ENCODE data around the gene RTN4.

RTN4 gene

GRCh38 chr2:54983345-54984220 lies 66.7 kb downstream of the RTN4 start:
- DNase-seq (ENCODE audit: low read depth): no peak
- no peak overlapping the region for H3K4me3 ChIP-seq (ENCODE audit: low read depth, low read length)
- no peak for TF ChIP-seq CTCF (IDR thresholded peaks at IDR 0.05; ENCODE audit: low read depth, low read length, missing control alignments)

DNA sequence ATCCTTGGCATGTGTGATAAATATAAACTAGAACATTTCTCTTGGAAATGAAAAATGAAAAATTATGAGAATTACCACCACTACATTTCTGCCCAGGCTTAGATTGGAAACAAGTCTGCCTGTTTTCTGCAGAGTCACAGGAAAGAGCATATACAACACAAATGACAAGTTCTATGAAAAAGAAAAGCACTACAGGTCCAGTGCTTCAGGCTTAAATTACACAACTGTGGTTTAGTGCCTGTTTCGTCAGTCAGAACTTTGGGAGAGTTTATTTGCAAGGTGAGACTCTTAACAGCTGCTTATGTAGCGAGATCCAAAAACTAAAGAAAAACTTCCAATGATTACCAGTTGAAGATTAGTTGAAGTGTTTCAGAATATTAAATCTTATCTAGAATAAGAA lies 68.9 kb downstream of the RTN4 start:
- DNase-seq (ENCODE audit: low read depth): no peak
- no peak overlapping the region for H3K4me3 ChIP-seq (ENCODE audit: low read depth, low read length)
- no peak for TF ChIP-seq CTCF (IDR thresholded peaks at IDR 0.05; ENCODE audit: low read depth, low read length, missing control alignments)

DNA sequence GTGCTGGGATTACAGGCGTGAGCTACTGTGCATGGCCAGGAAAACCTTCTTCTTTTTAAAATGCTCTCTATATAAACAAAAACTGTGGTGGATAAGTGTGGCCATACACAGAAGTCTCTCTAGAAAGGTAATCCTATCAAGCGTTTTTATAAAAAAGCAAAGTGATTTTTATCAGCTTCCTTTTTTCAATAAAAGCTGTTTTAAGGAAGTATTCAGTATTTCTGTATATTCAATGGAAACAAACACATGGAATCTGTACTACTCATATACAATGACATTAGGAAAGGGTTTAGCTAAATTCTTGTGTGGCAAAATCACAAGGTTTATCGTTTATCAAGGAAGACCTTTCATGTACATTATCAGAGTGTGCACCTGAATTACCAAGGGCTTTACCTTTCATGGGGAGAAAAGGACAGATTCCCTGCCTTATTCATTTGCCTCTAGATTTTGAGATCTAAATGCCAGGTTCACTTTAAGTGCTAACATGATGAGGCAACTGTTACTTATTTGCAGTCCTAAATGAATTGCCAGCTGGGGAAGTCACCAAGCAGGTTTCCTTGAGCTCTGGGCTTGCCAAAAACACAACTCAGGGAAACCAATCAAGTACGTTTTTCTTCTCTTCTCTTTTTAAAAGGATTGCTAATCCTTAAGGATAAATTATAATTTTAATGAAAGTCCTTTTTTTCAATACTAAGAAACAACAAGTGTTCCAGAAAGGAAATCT lies 70.8 kb downstream of the RTN4 start:
- no peak for TF ChIP-seq CTCF (IDR thresholded peaks at IDR 0.05; ENCODE audit: low read depth, low read length, missing control alignments)
- no peak overlapping the region for H3K4me3 ChIP-seq (ENCODE audit: low read depth, low read length)
- DNase-seq (ENCODE audit: low read depth): no peak

- DNase-seq (ENCODE audit: low read depth): peak; percentile 82
- no peak overlapping the region; the same call in 1 of the 2 replicates for H3K4me3 ChIP-seq (ENCODE audit: low read depth, low read length)
- no peak for TF ChIP-seq CTCF (IDR thresholded peaks at IDR 0.05; ENCODE audit: low read depth, low read length, missing control alignments)
These were observed 73.1 kb downstream of the RTN4 start for GRCh38 chr2:54977149-54977548.

- DNase-seq (ENCODE audit: low read depth): no peak
- no peak for TF ChIP-seq CTCF (IDR thresholded peaks at IDR 0.05; ENCODE audit: low read depth, low read length, missing control alignments)
- no peak overlapping the region for H3K4me3 ChIP-seq (ENCODE audit: low read depth, low read length)
These were observed 74.4 kb downstream of the RTN4 start for GRCh38 chr2:54975598-54976492.

DNA sequence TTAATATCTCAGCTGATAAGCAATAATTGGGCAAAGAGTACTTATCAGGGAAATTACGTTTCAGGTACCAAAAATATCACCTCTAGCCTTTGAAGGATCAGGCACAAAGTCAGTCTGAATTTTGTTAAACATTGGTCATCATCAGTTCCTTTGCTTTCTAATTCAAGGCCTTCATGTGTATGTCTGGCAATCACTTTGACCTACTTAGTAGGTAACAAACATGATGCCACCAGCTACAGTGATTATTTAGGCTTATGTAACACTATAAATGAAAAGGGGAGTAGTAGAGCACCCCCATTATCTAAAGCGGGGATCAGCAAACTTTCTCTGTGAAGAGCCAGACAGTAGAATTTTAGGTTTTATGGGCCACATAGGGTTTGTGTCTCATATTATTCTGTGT lies 75.1 kb downstream of the RTN4 start:
- no peak for TF ChIP-seq CTCF (IDR thresholded peaks at IDR 0.05; ENCODE audit: low read depth, low read length, missing control alignments)
- no peak for DNase-seq (ENCODE audit: low read depth)
- H3K4me3 ChIP-seq (ENCODE audit: low read depth, low read length): no peak overlapping the region

Measured in GM12864 (cell line).